ENCODE measurements around the gene RYR3.

- TF ChIP-seq EZH2 (IDR thresholded peaks at IDR 0.05; ENCODE audit: borderline replicate concordance, low read length) (no peak), CTCF (conservative IDR thresholded peaks at IDR 0.05 in 1 of 2, IDR thresholded peaks at IDR 0.05 in 1 of 2; ENCODE audit: extremely low read depth in 1 of 2, insufficient read depth in 1 of 2, low read depth in 1 of 2, low read length in 2 of 2) (peak in 1 of 2 donors; percentile 37)
Measured at GRCh38 chr15:33278816-33279612, 31.8 kb upstream of the RYR3 start.
